Measurements from ENCODE around the gene SHC4. TPM values are rescaled to one million over a fixed set of nuclear protein-coding genes. Genes with fewer than 3 reads are reported as not detected.
"Not testable (repeated sequence)": the region's sequence is repeated elsewhere in the genome, so short reads cannot be mapped to it uniquely, and the experiment has no call there.

Gene SHC4
- total RNA-seq, 1 donor from 2014 or later = 0.84 TPM

GRCh38 chr15:48925714-48926223 lies 38.0 kb downstream of the SHC4 start:
- intact Hi-C loops (cut with micrococcal nuclease) = loop anchor here (2.0 to 5.0 kb wide), 2 partner anchors 37 to 42 kb away; no protein-coding TSS in a partner anchor

GRCh38 chr15:48924528-48925393 lies 39.0 kb downstream of the SHC4 start:
- intact Hi-C loops (cut with micrococcal nuclease) = loop anchor here (2.0 to 5.0 kb wide), 2 partner anchors 36 to 43 kb away; no protein-coding TSS in a partner anchor

- intact Hi-C loops (cut with micrococcal nuclease) = no loop called here
Measured at GRCh38 chr15:48922046-48922445, 41.7 kb downstream of the SHC4 start.

GRCh38 chr15:48916721-48917120 lies 47.0 kb downstream of the SHC4 start:
- intact Hi-C loops (cut with micrococcal nuclease) = no loop called here

DNA sequence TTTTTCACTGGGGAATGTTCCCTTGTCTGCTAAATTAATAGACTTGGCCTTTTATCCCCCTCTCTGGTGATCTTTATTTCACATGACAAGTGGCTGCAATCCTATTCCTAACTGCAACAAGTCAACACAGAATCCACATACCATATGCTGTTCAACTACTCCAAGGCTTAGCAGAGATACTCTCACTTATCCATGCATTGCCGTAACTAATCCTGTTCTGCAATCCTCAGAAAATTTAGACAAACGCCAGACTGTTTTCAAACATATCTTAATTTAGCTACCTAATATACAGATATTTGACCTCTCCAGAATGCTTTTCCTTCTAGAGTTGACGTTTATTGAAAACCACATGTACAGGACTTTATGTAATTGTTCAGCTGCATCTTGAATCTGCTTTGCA lies 47.9 kb downstream of the SHC4 start:
- intact Hi-C loops (cut with micrococcal nuclease) = no loop called here

- intact Hi-C loops (cut with micrococcal nuclease) = no loop called here
Measured at GRCh38 chr15:48914717-48915116, 49.0 kb downstream of the SHC4 start.

DNA sequence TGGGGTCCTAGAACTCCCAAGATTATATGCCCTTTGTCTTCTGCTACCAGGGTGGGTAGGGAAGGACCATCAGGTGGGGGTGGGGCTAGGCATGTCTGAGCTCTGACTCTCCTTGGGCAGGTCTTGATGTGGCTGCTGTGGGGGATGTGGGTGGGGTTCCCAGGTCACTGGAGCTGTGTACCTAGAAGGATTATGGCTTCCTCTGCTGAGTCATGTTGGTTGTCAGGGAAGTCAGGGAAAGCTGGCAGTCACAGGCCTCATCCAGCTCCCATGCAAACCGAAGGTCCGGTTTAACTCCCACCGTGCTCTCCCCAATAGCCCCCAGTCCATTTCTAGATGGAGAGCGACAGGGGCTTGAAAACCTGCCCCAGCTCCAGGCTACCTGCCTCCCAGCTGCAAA lies 50.6 kb downstream of the SHC4 start:
- intact Hi-C loops (cut with micrococcal nuclease) = no loop called here

- intact Hi-C loops (cut with micrococcal nuclease) = not testable (repeated sequence)
Measured at GRCh38 chr15:48910554-48910953, 53.2 kb downstream of the SHC4 start.

GRCh38 chr15:48909313-48909712 lies 54.4 kb downstream of the SHC4 start:
- intact Hi-C loops (cut with micrococcal nuclease) = not testable (repeated sequence)

- intact Hi-C loops (cut with micrococcal nuclease) = no loop called here
Measured at GRCh38 chr15:48905847-48906246, 57.9 kb downstream of the SHC4 start.

DNA sequence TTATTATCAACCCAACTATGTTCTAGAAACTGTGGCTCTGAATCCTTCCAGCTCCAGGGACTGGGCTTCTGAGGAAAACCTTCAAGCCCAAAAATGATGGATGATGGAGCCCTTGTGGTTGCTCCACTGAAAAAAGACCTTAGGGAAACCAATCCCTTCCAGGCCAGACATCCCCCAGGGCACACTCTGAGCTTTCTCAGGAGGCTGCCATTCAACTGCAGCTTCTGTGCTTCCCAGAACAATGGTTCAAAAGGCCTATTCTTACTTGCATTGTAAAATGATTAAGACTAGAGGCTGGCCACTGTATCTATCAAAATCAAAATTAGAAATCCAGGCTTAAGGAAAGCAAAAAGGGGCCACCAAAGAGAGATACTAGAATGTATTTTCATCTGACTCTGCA lies 58.5 kb downstream of the SHC4 start:
- intact Hi-C loops (cut with micrococcal nuclease) = no loop called here

- intact Hi-C loops (cut with micrococcal nuclease) = no loop called here
Measured at GRCh38 chr15:48904758-48905157, 59.0 kb downstream of the SHC4 start.

GRCh38 chr15:48899793-48900192 lies 63.9 kb downstream of the SHC4 start:
- intact Hi-C loops (cut with micrococcal nuclease) = no loop called here

DNA sequence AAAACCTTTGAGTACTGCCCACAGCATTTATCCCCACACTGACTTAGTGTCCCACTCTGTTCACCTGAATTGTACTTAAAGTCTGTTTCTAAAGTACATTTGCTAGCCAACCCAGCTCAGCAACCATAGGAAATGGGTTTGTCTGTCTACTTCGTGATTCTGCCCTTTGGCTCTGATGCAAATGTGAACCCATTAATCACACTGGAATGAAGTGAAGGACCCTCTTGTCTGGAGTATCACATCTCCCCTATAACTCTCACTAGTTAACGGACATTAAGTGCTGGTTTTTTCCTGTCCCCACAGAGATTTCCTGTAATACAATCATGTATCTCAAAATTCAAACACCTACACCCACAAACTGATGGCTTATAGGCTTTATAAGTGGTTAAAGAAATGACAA lies 65.3 kb downstream of the SHC4 start:
- intact Hi-C loops (cut with micrococcal nuclease) = no loop called here

GRCh38 chr15:48898032-48898431 lies 65.7 kb downstream of the SHC4 start:
- intact Hi-C loops (cut with micrococcal nuclease) = no loop called here

GRCh38 chr15:48896869-48897814 lies 66.6 kb downstream of the SHC4 start:
- intact Hi-C loops (cut with micrococcal nuclease) = no loop called here

DNA sequence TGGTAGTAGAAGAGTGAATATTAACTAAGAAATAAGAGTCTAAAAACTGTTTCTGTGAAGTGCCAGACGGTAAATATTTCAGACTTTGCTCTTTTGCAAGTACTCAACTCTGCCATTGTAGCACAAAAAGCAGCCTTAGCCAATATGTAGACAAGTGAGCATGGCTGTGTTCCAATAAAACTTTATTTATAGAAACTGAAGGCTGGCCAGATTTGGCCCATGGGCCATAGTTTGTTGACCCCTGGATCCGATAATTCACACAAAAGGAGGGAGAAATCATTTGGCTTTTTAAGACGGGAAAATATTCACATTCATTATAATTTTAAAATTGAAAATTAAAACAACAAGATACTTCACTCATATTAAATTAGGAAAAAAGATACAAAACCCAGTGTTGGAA lies 70.4 kb downstream of the SHC4 start:
- intact Hi-C loops (cut with micrococcal nuclease) = no loop called here

GRCh38 chr15:48891232-48891765 lies 72.4 kb downstream of the SHC4 start:
- intact Hi-C loops (cut with micrococcal nuclease) = no loop called here

DNA sequence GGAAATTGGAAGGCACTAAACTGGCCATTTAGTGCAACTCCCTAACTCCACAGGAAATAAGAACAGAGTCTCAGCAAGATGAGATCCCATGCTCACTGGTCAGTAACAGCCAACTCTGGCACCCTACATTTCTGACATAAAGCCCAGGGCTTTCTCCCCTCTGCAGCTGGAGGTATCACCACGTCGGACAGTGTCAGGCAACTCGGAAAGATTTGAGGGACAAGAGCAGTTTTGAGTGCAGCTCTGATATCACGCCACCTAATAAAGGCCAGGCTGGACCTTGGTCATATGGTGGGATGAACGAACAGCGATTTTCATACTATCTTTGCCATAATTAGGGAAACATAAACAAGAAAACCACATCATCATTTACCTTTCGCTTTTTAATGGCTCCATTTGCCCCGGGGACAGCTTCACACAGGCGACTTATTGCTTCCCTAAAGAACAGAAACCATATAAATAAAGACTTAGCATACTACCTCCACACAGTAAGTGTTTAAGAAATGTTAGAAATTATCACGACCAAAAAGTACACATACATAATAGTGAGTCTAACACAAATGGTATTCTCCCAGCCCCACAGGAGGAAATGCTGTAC lies 73.2 kb downstream of the SHC4 start:
- intact Hi-C loops (cut with micrococcal nuclease) = no loop called here

GRCh38 chr15:48889925-48890324 lies 73.8 kb downstream of the SHC4 start:
- intact Hi-C loops (cut with micrococcal nuclease) = loop anchor here (2.0 kb wide), 1 partner anchor 35 kb away; no protein-coding TSS in a partner anchor

GRCh38 chr15:48888836-48889235 lies 74.9 kb downstream of the SHC4 start:
- intact Hi-C loops (cut with micrococcal nuclease) = loop anchor here (1.0 to 2.0 kb wide), 2 partner anchors 11 to 36 kb away; partner anchors contain the start of gene EID1
